Sigmoid colon (tissue), 3 donors: ENCODE results near the gene ZSWIM9.

Source experiments
- CTCF ChIP-seq, 4 experiments: fragments of 450-650 bp in 3 of 4; fragments of 200-600 bp in 1 of 4; IDR thresholded peaks; one replicate each; pipeline ENCODE4 v1.5.1; 2016 to 2019; ENCODE audit warnings: antibody characterized with exemption in 4 of 4, mild to moderate bottlenecking in 3 of 4, moderate library complexity in 2 of 4
- POLR2A ChIP-seq, 2 donors: fragments of 450-650 bp; IDR thresholded peaks; one replicate each; pipeline ENCODE4 v1.6.1; 2016; ENCODE audit warnings: antibody characterized with exemption in 2 of 2, mild to moderate bottlenecking in 2 of 2, moderate library complexity in 2 of 2

GRCh38 chr19:48221628-48222027, 51.1 kb downstream of the ZSWIM9 start:
- TF ChIP-seq CTCF (IDR thresholded peaks at IDR 0.05) (no peak), POLR2A (IDR thresholded peaks at IDR 0.05) (no peak)
